ENCODE measurements around the gene ZNF302. TPM values are rescaled to one million over a fixed set of nuclear protein-coding genes. Genes with fewer than 3 reads are reported as not detected.
A peak's percentile ranks its signal among the peaks of the same experiment; 100 is the strongest.

ZNF302 gene
- polyA plus RNA-seq (2011; rRNA removed), result 21.6 and 29.1 TPM in 2 replicates
- 9.1 and 15.7 TPM in 2 replicates for polyA minus RNA-seq (2011; rRNA and poly(A)+ RNA removed)

DNA sequence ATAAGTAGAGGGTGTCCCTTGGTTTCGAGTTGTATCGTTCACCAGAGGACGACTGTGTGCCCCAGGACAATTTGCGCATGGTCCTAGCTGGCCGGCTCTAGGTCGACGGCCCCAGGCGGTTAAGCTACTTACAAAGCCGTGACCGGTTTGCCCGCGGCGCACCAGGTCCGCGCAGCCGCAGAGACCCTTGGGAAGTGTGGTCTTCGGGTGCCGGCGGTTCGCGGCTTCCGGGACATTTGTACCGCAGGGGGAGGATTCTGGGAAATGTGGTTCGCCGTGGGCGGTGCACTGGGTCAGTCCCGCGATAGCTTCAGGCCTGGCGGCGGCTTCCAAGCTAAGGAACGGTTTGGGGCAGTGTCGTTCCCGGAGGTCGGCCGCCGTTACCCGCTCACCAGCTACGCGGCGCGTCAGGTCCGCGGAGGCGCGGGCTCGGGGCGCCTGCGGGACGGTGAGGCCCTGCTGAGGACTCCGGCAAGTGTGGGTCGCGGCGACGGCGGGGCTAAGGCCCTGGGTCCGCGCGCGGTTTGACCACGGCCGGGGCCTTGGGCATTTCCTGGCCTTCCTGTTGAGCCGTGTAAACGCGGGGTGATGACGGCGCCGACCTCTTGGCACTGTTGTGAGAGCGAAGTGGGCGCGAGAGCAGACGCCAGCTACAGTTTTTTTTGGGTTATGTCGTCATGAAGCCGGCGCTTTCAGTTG lies at the start of gene ZNF302:
Gene ZNF302, plus strand, starts transcription at position 293 of the 699 bp plus-strand sequence. CDS start 1,127 bp downstream, outside the sequence.
- no peaks in the 10 kb centered on the region for H3K27me3 ChIP-seq (ENCODE audit: control insufficient read depth, insufficient read depth, low read length)
- CTCF ChIA-PET, result interaction anchor here (0.7 to 2.5 kb wide), 3 partner anchors 35 to 439 kb away, joined by 3 to 8 read pairs (median 3); no protein-coding TSS in a partner anchor
- peak within 1 kb of the TSS; percentile 75 for H3K4me3 ChIP-seq (ENCODE audit: low read depth, low read length)
- TF ChIP-seq, protein P1, sequence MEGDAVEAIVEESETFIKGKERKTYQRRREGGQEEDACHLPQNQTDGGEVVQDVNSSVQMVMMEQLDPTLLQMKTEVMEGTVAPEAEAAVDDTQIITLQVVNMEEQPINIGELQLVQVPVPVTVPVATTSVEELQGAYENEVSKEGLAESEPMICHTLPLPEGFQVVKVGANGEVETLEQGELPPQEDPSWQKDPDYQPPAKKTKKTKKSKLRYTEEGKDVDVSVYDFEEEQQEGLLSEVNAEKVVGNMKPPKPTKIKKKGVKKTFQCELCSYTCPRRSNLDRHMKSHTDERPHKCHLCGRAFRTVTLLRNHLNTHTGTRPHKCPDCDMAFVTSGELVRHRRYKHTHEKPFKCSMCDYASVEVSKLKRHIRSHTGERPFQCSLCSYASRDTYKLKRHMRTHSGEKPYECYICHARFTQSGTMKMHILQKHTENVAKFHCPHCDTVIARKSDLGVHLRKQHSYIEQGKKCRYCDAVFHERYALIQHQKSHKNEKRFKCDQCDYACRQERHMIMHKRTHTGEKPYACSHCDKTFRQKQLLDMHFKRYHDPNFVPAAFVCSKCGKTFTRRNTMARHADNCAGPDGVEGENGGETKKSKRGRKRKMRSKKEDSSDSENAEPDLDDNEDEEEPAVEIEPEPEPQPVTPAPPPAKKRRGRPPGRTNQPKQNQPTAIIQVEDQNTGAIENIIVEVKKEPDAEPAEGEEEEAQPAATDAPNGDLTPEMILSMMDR (IDR thresholded peaks at IDR 0.05; ENCODE audit: low read depth, low read length), result no peak
- H3K27ac ChIP-seq (ENCODE audit: low read depth, low read length), result peak within 1 kb of the TSS; percentile 87
- H3K9me3 ChIP-seq (ENCODE audit: control insufficient read depth, insufficient read depth, low read length), result peaks cover 21% of the 10 kb centered on the region
- DNase-seq (ENCODE audit: low read depth, low spot score), result peak; percentile 94
- POLR2A ChIA-PET, result interaction anchor here (0.6 to 1.8 kb wide), 9 partner anchors 11 to 1500 kb away, joined by 3 to 17 read pairs (median 4); partner anchors contain the start of genes WTIP, ZNF181, ZNF30 and ZNF599

DNA sequence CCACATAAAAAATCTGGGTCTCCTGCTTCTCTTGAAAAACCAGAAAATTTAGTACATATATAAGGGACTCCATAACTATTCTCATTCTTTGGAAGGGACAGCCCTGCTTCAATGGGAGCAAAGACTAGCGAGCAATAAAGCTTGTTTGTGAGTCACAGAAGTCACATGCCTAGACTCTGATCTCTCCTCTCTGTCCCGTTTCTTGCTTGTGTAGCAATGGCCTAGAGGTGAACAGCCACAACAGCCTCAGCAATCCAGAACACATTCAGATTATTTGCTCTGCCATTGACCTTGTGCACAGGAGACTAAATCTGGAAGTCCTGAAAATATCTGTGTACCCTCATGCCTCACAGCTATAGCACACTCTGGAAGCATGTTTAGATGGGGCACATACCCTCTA lies 43.7 kb upstream of the ZNF302 start:
- H3K9me3 ChIP-seq (ENCODE audit: control insufficient read depth, insufficient read depth, low read length), result peaks cover 3% of the 10 kb centered on the region; the same call in 1 of the 2 replicates
- TF ChIP-seq, protein P1 (IDR thresholded peaks at IDR 0.05; ENCODE audit: low read depth, low read length), result no peak
- H3K27ac ChIP-seq (ENCODE audit: low read depth, low read length), result no peak overlapping the region
- no peaks in the 10 kb centered on the region for H3K27me3 ChIP-seq (ENCODE audit: control insufficient read depth, insufficient read depth, low read length)
- ChIA-PET CTCF (no interaction called here), POLR2A (no interaction called here)
- H3K4me3 ChIP-seq (ENCODE audit: low read depth, low read length), result no peak overlapping the region
- no peak for DNase-seq (ENCODE audit: low read depth, low spot score)

DNA sequence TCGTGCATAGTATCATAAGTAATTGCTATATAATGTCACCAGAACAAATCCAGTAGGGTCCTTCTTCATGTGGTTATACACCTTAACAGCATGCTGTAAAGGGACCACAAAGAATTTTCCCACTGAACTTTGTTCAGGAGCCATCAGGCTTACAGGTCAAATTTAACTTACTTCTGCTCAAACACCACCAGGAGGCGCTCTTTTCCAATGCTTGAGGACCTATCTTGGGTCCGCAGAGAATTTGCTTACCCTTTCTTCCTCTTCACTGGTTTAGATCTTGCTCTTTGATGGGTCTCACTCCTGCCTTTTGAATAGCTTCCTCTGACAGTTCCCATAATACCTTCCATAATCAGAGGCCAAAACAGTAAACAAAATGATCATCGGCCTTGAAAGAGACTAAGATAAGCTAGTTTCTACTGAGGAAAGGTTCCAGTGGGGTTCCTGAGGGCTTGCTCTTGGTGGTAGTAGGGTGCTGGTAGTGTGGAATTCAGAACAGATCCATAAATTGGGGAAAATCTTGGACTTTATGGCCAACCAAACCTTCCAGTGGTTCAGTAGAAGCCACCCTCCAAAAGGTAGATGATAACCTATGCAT lies 37.9 kb upstream of the ZNF302 start:
- Histone ChIP-seq H3K27ac (ENCODE audit: low read depth, low read length) (no peak overlapping the region), H3K4me3 (ENCODE audit: low read depth, low read length) (no peak overlapping the region), H3K27me3 (ENCODE audit: control insufficient read depth, insufficient read depth, low read length) (no peaks in the 10 kb centered on the region), H3K9me3 (ENCODE audit: control insufficient read depth, insufficient read depth, low read length) (peaks cover 3% of the 10 kb centered on the region; the same call in 1 of the 2 replicates)
- peak; percentile 20 for DNase-seq (ENCODE audit: low read depth, low spot score)
- POLR2A ChIA-PET, result no interaction called here
- TF ChIP-seq, protein P1 (IDR thresholded peaks at IDR 0.05; ENCODE audit: low read depth, low read length), result peak; percentile 77
- CTCF ChIA-PET, result interaction anchor here (0.6 to 3.6 kb wide), 18 partner anchors 8 to 514 kb away, joined by 3 to 85 read pairs (median 4); partner anchors contain the start of genes ZNF181 and ZNF302

DNA sequence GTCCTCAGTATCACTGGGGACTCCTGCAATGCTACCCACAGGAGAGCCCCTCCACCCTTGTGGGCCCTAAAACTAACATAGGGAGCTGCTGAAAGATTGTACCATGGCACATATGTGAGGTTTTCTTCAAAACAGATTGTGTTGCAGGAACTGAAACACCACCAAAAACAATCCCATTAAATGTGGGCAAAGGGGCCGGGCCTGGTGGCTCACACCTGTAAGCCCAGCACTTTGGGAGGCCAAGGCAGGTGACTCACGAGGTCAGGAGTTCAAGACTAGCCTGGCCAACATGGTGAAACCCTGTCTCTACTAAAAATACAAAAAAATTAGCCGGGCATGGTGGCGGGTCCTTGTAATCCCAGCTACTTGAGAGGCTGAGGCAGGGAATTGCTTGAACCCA lies 35.2 kb upstream of the ZNF302 start:
- ChIA-PET CTCF (no interaction called here), POLR2A (no interaction called here)
- DNase-seq (ENCODE audit: low read depth, low spot score), result no peak
- TF ChIP-seq, protein P1 (IDR thresholded peaks at IDR 0.05; ENCODE audit: low read depth, low read length), result no peak
- no peaks in the 10 kb centered on the region for H3K27me3 ChIP-seq (ENCODE audit: control insufficient read depth, insufficient read depth, low read length)
- no peaks in the 10 kb centered on the region for H3K9me3 ChIP-seq (ENCODE audit: control insufficient read depth, insufficient read depth, low read length)
- no peak overlapping the region for H3K27ac ChIP-seq (ENCODE audit: low read depth, low read length)
- no peak overlapping the region for H3K4me3 ChIP-seq (ENCODE audit: low read depth, low read length)

DNA sequence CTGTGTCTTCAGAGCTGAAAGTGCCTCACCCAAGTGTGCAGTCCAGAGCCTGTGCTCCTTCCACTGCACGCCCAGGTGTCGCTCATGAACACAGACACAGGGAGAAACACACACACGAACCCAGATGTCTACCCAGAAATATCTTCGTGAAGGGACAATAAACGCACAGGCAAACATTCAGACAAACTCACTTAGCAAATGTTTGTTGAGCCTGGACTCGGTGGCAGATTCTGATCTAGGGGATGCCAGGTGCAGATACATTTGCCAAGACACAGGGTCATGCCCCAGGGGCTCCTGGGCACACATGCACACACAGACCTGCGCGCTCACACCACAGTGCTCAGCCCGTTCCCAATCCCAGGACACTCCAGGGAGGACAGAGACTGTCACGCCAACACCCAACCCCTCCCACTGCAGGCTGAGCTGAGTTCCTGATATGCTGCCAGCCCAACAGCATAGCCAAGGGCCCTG lies 32.5 kb upstream of the ZNF302 start:
- TF ChIP-seq, protein P1 (IDR thresholded peaks at IDR 0.05; ENCODE audit: low read depth, low read length), result no peak
- DNase-seq (ENCODE audit: low read depth, low spot score), result no peak
- H3K9me3 ChIP-seq (ENCODE audit: control insufficient read depth, insufficient read depth, low read length), result no peaks in the 10 kb centered on the region; the same call in 1 of the 2 replicates
- ChIA-PET CTCF (no interaction called here), POLR2A (no interaction called here)
- no peak overlapping the region for H3K4me3 ChIP-seq (ENCODE audit: low read depth, low read length)
- H3K27ac ChIP-seq (ENCODE audit: low read depth, low read length), result no peak overlapping the region
- no peaks in the 10 kb centered on the region for H3K27me3 ChIP-seq (ENCODE audit: control insufficient read depth, insufficient read depth, low read length)

All from AG04450 (cell line).